BE2C (cell line): ENCODE results near the gene HOXA6.

Experiments
- DNase-seq: peaks from one replicate; pipeline ENCODE4 v3.0.0-alpha.2; 2020
- H3K27me3 ChIP-seq: fragments of 250-450 bp; sonication (Bioruptor Pico); 2 replicates; pipeline ENCODE4 v1.5.1; 2020; ENCODE audit warnings: mild to moderate bottlenecking
- H3K36me3 ChIP-seq: fragments of 250-450 bp; sonication (Bioruptor Pico); 2 replicates; pipeline ENCODE4 v1.5.1; 2020; ENCODE audit warnings: mild to moderate bottlenecking
- H3K4me1 ChIP-seq: fragments of 250-450 bp; sonication (Bioruptor Pico); 2 replicates; pipeline ENCODE4 v1.5.1; 2020
- H3K4me3 ChIP-seq: 2 replicates; pipeline ENCODE4 v1.5.1; 2011; ENCODE audit warnings: low read depth, low read length
- H3K9me3 ChIP-seq: fragments of 250-450 bp; sonication (Bioruptor Pico); 2 replicates; pipeline ENCODE4 v1.5.1; 2020
- CTCF ChIP-seq: IDR thresholded peaks from 2 replicates; pipeline ENCODE4 v1.5.1; 2012; ENCODE audit warnings: mild to moderate bottlenecking, low read depth, low read length

HOXA6 gene

GRCh38 chr7:27104341-27105058, 43.1 kb downstream of the HOXA6 start:
- no peak for TF ChIP-seq CTCF
- no peak for DNase-seq
- Histone ChIP-seq H3K4me1 (no peaks in the 10 kb centered on the region), H3K36me3 (no peaks in the 10 kb centered on the region), H3K27me3 (peaks cover 100% of the 10 kb centered on the region), H3K4me3 (no peak overlapping the region), H3K9me3 (no peaks in the 10 kb centered on the region; the same call in 1 of the 2 replicates)

GRCh38 chr7:27103489-27104226, 43.9 kb downstream of the HOXA6 start:
- H3K27me3 ChIP-seq, result peaks cover 100% of the 10 kb centered on the region
- DNase-seq, result no peak

DNA sequence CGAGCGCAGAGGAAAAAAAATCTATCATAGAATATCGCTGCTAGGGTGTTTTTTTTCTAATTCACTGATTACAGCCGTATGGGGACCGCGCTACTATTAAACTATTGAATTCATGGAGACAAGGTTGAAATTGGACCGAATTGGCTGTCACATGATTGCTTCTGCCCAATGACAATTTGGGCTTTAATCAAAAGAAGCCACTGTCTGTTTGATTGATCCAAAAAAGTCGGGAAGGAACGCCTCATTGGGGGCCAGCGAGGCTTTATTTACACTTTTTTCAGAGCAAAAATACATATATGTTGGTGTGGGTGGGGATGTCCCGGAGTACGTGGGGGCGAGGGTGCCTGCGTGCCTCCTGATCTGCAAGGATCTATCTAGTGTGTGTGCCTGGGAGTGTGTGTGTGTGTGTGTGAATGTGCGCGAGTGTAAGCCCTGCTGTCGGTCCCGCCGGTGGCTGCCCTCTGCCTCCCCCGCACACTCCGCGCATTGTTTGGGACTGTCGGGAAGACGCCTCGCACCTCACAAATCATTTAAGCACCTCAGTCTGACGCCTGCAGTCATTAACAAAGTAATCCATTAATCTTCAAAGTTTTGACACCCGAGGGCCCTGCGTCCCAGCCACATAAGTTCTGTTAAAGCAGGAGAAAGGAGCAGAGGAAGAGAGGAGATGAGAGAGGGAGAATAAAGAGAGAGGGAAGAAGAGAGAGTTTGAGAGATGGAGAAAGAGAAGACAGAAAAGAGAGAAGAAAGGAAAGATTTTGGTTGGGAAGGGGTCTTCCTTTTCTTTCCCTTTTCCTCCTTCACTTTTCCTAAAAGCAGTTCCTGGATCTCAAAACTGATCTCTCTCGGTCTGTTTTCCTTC, 44.8 kb downstream of the HOXA6 start, which contains the start of gene HOXA2:
Gene HOXA2, minus strand, starts transcription at position 103 of the 862 bp plus-strand sequence. CDS start 183 bp downstream, outside the sequence.
- no peaks in the 10 kb centered on the region; the same call in 1 of the 2 replicates for H3K9me3 ChIP-seq
- DNase-seq, result no peak
- TF ChIP-seq CTCF, result no peak
- H3K4me1 ChIP-seq, result no peaks in the 10 kb centered on the region
- peaks cover 100% of the 10 kb centered on the region for H3K27me3 ChIP-seq
- no peak within 1 kb of the TSS for H3K4me3 ChIP-seq
- no peaks in the 10 kb centered on the region for H3K36me3 ChIP-seq

More at GRCh38 chr7:27103489-27104226, 43.9 kb downstream of the HOXA6 start:
- H3K9me3 ChIP-seq, result no peaks in the 10 kb centered on the region; the same call in 1 of the 2 replicates
- no peaks in the 10 kb centered on the region for H3K4me1 ChIP-seq
- no peak overlapping the region for H3K4me3 ChIP-seq
- TF ChIP-seq CTCF, result no peak
- H3K36me3 ChIP-seq, result no peaks in the 10 kb centered on the region

GRCh38 chr7:27101957-27102580, 45.5 kb downstream of the HOXA6 start:
- H3K9me3 ChIP-seq, result no peaks in the 10 kb centered on the region; the same call in 1 of the 2 replicates
- H3K27me3 ChIP-seq, result peaks cover 100% of the 10 kb centered on the region

More at GRCh38 chr7:27101957-27102580, 45.5 kb downstream of the HOXA6 start:
- Histone ChIP-seq H3K36me3 (no peaks in the 10 kb centered on the region), H3K4me1 (no peaks in the 10 kb centered on the region), H3K4me3 (no peak overlapping the region)
- no peak for DNase-seq
- TF ChIP-seq CTCF, result no peak
